ENCODE measurements around the gene ARG2.

ARG2 gene

DNA sequence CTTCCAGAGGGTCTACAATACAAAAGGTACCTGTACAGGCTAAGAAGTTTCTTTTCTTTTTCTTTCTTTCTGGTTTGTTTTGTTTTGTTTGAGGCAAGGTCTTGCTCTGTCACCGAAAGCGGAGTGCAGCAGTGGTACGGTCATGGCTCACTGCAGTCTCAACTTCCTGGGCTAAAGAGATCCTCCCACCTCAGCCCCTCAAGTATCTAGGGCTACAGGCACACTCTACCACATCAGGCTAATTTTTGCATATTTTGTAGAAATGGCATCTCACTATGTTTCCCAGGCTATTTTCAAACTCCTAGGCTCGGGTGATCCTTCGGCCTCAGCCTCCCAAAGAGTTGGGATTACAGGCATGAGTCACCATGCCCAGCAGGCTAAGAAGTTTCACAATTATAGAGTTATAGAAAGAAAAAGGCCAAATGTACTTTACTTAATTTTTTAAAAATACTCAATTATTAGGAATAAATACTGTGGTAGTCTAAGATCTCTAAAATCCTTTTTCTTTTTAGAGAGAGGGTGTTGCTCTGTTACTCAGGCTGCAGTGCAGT is 16.6 kb upstream of the ARG2 start:
- H3K4me3 ChIP-seq (ENCODE audit: low read length), result no peak overlapping the region
- DNase-seq (ENCODE audit: low read depth), result peak; percentile 57
- TF ChIP-seq, protein P1, sequence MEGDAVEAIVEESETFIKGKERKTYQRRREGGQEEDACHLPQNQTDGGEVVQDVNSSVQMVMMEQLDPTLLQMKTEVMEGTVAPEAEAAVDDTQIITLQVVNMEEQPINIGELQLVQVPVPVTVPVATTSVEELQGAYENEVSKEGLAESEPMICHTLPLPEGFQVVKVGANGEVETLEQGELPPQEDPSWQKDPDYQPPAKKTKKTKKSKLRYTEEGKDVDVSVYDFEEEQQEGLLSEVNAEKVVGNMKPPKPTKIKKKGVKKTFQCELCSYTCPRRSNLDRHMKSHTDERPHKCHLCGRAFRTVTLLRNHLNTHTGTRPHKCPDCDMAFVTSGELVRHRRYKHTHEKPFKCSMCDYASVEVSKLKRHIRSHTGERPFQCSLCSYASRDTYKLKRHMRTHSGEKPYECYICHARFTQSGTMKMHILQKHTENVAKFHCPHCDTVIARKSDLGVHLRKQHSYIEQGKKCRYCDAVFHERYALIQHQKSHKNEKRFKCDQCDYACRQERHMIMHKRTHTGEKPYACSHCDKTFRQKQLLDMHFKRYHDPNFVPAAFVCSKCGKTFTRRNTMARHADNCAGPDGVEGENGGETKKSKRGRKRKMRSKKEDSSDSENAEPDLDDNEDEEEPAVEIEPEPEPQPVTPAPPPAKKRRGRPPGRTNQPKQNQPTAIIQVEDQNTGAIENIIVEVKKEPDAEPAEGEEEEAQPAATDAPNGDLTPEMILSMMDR (IDR thresholded peaks at IDR 0.05; ENCODE audit: insufficient read depth, low read depth, low read length, missing control alignments), result no peak

DNA sequence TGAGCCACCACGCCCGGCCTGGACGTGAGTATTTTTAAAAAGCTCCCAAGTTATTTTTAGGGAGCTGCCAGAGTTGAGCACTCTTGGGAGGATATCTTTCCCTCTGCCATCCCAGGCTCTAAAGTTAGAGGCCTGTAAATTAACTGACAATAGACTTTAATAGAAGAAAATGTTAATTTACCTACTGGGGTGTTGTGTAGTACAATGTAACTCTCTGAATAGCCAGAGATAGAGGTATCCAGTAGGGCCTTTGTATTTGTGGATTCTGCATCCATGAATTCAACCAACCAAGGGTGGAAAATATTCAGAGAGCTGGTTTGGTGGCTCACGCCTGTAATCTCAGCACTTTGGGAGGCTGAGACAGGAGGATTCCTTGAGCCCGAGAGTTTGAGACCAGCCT is 12.1 kb upstream of the ARG2 start:
- TF ChIP-seq, protein P1 (IDR thresholded peaks at IDR 0.05; ENCODE audit: insufficient read depth, low read depth, low read length, missing control alignments), result no peak

DNA sequence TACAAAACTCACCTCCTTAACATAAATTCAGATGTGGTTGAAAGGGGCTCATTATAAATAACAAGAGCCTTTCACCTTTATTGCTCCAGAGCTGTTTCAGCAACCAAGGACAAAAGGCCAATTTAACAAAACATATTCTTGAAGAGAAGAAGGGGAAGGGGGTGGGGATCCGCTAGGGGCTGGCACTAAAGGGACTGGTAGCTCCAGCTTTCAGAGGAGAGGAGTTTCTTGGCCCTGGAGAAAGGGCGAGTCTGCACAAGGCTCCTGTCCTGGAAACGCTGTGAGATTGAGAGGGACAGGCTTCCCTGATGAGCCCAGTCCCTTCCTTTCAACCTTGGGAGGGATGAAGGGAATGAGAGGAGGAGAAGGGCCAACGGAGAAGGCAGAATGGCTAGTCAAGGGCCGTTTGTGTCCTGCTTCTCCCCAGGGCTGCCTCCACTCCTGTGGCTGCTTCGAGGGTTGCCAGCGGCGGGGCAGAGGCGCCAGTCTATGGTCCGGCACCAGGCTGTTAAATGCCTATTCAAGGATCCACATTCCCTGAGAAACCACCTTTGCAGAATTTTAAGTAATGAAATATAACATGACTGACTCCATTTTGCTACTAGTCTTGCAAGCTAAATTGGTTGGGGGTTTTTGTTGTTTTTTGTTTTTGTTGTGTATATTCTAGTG is 9.9 kb upstream of the ARG2 start:
- TF ChIP-seq, protein P1 (IDR thresholded peaks at IDR 0.05; ENCODE audit: insufficient read depth, low read depth, low read length, missing control alignments), result no peak
- no peak for DNase-seq (ENCODE audit: low read depth)
- H3K4me3 ChIP-seq (ENCODE audit: low read length), result no peak overlapping the region

More for the DNA sequence above, 12.1 kb upstream of the ARG2 start:
- no peak overlapping the region for H3K4me3 ChIP-seq (ENCODE audit: low read length)
- DNase-seq (ENCODE audit: low read depth), result no peak

DNA sequence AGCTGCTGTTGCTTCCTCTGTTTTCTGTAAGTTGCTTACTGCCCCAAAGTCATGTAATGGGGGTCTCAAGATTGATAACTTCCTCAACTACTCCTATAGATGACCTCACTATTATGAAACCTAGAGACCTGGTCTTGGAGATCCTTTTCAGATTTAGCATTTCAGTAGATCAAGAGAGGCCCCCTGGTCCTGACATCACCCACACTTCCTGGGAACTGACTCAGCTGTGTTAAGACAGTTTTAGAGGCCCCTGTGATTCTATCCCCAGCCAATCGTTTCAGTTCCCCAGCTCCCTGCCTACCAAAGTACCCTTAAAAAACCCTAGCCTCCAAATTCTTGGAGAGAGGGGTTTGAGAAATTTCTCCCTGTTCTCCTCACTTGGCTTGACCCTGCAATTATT is 9.2 kb upstream of the ARG2 start:
- TF ChIP-seq, protein P1 (IDR thresholded peaks at IDR 0.05; ENCODE audit: insufficient read depth, low read depth, low read length, missing control alignments), result no peak

DNA sequence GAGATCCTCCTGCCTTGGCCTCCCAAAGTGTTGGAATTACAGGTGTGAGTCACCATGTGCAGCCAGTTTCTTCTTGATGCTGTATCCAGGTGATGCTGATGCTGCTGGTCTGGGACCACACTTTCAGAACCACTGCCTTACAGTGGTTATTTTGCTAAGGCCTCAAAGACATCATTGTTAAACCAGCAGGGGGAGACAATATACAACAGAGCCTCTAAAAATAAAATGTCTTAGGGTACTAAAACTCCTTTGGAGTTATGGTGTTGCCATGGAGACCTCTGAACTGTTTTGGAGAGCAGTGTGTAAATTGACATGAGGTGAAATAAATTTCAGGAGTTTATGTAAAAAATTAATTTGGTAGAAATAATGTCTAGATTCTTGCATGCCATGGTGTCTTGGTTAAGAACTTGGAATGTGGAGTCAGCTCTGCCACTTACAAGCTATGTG is 1.1 kb upstream of the ARG2 start:
- TF ChIP-seq, protein P1 (IDR thresholded peaks at IDR 0.05; ENCODE audit: insufficient read depth, low read depth, low read length, missing control alignments), result peak; percentile 60
- DNase-seq (ENCODE audit: low read depth), result peak; percentile 72
- H3K4me3 ChIP-seq (ENCODE audit: low read length), result no peak overlapping the region

More for the DNA sequence above, 9.2 kb upstream of the ARG2 start:
- no peak overlapping the region for H3K4me3 ChIP-seq (ENCODE audit: low read length)
- no peak for DNase-seq (ENCODE audit: low read depth)

DNA sequence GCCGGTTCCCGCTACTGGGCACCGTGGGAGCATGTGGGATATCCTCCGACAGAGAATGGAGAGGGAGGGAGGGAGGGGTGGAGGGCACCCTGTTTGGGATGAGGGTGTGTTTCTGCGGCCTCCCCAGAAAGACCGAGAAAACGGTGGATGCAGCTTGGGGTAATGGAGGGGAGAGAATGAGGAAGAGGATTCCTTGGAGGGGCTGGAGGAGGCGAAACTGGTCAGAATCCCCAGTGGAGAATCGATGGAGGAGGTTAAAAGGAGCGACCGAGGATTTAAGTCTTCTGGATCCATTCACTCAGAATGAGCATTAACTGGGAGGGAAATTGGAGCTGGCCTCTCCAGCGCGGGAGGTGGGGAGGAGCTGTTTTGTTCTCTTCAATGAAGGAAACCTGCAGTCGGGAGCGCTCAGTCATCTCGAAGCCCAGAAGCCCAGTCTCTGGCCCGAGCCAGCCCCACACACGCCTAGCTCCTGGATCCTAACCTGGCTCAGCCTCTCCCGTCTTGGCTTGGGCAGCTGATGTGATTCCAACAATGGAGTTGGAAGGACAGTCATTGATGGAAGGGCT is 581 bp downstream of the ARG2 start:
- peak; percentile 35 for DNase-seq (ENCODE audit: low read depth)
- peak overlapping the region; percentile 56 for H3K4me3 ChIP-seq (ENCODE audit: low read length)
- TF ChIP-seq, protein P1 (IDR thresholded peaks at IDR 0.05; ENCODE audit: insufficient read depth, low read depth, low read length, missing control alignments), result no peak
